HG03280 (cell line): ENCODE measurements around the gene BCAS3.
"Not testable (repeated sequence)": the region's sequence is repeated elsewhere in the genome, so short reads cannot be mapped to it uniquely, and the experiment has no call there.

ENCODE experiments used
- ATAC-seq: cut with Tn5 transposase; IDR thresholded peaks from one replicate; pipeline ENCODE4 v1.9.1; 2021; ENCODE audit warnings: mild to moderate bottlenecking, moderate library complexity; ENCODE audit not compliant: unreplicated experiment

The BCAS3 gene

GRCh38 chr17:61422869-61423268 lies 745.2 kb downstream of the BCAS3 start:
- no peak for ATAC-seq

DNA sequence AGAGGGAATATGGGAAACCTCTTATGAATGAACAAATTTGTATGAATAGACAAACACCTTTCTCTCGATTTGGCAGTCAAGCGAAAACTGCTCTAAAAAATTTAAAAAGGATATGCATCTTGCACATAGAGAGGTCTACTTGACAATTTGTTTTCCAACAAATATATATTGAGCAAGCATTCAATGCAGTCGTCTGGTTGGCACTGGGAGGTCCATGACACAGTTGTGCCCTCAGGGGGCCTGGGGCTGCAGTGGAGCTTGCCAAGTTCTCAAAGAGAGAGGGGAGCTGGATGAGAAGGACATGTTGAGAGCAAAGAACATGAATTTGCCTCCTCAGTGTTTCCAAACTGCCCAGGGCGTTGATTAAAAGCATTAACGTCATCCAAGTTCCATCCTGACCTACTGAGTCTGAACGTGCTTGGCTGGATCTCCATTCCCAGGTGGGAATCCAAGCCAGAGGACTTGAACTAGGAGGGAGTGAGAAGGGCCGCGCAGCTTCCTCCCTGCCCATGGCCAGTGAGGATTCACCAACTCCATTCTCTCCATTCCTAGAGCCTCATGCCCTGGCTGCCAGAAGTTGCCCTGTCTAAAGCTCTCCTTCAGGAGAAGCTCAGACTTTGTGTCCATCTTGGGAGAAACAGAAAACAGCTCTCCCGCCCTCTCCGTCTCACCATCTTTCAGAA lies 746.5 kb downstream of the BCAS3 start:
- ATAC-seq, result no peak

- ATAC-seq, result no peak
These were observed 748.2 kb downstream of the BCAS3 start for GRCh38 chr17:61425682-61426481.

GRCh38 chr17:61426482-61427304 lies 749.0 kb downstream of the BCAS3 start:
- no peak for ATAC-seq

GRCh38 chr17:61427567-61427966 lies 749.9 kb downstream of the BCAS3 start:
- no peak for ATAC-seq

GRCh38 chr17:61429274-61429673 lies 751.6 kb downstream of the BCAS3 start:
- no peak for ATAC-seq

GRCh38 chr17:61429831-61430230 lies 752.2 kb downstream of the BCAS3 start:
- not testable (repeated sequence) for ATAC-seq

DNA sequence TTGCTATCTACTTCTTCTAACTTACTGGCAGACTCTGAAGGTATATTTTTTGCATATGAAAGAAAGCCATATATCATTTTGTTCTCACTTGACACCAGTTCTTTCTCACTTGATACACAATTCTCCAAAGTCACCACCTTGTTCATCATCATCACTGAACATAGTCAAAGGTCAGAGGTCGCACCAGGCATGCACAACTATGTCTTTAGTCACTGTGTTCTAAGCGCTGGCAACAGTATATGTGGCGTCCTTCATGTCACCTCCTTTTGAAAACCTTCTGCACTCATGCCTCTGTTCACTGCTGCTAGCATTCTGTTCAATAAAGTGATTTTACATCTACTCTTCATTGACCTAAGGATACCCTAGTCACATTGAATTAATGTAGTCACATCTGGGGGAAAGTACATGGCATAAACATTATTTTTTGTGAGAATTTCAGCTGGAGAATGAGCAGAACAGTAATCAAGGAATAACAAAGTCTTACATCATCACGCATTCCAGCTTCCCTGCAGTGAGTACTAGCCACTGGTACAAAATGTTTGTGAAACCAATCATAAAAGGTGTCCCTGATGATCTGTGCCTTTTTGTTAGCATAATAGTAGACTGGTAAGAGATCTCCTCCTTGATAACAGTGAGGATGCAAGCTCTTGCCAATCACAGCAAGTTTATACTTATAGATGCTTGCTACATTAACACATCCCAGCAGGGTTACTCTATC lies 754.1 kb downstream of the BCAS3 start:
- ATAC-seq, result no peak

DNA sequence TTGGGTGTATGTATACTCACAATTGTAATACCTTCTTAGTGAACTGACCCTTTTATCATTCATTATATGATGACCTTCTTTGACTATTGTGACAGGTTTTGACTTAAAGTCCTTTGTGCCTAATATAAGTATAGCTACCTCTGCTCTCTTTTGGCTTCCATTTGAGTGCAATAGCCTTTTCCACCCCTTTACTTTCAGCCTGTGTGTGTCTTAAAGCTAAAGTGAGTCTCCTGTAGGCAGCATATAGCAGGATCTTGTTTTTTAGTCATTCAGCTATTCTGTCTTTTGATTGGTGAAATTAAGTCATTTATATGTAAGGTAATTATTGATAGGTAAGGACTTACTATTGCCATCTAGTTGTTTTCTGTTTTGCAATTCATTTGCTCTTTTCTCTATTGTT lies 758.6 kb downstream of the BCAS3 start:
- ATAC-seq, result no peak

DNA sequence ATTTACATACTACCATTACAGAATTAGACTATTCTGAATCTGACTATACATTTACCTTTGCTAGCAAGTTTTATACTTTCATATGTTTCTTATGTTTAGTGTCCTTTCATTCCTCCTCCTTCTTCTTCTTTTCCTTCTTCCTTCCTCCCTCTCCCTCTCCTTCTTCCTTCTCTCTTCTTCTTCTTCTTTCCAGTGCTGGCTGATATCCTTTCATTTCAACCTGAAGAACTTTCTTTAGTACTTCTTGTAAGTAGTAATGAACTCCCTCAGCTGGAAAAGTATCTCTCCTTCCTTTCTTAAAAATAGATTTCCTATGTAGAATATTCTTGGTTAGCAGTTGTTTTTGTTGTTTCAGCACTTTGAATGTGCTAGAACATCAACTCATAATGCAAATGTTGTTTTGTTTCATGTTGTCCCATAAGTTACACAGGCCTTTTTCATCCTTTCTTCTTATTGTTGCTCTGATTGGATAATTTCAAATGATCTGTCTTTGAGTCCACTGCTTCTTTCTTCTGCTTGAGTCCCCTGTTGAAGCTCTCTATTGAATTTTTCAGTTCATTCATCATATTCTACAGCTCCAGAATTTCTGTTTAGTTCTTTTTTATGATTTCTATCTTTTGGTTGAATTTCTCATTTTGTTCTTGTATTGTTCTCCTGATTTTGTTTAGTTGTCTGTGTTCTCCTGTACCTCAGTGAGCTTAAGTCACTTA lies 759.5 kb downstream of the BCAS3 start:
- ATAC-seq, result no peak

GRCh38 chr17:61440697-61441096 lies 763.0 kb downstream of the BCAS3 start:
- ATAC-seq, result no peak

DNA sequence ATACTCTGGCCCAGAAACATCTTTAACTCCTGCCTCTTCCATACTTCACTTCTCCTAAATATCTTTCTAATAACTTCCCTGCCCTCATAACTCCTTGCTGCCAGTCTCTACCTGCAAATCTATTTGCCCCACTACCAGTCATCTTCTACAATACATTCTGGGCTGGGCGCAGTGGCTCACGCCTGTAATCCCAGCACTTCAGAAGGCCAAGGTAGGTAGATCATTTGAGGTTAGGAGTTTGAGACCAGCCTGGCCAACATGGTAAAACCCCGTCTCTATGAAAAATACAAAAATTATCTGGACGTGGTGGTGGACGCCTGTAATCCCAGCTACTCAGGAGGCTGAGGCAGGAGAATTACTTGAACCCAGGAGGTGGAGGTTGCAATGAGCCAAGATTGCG lies 763.9 kb downstream of the BCAS3 start:
- not testable (repeated sequence) for ATAC-seq

DNA sequence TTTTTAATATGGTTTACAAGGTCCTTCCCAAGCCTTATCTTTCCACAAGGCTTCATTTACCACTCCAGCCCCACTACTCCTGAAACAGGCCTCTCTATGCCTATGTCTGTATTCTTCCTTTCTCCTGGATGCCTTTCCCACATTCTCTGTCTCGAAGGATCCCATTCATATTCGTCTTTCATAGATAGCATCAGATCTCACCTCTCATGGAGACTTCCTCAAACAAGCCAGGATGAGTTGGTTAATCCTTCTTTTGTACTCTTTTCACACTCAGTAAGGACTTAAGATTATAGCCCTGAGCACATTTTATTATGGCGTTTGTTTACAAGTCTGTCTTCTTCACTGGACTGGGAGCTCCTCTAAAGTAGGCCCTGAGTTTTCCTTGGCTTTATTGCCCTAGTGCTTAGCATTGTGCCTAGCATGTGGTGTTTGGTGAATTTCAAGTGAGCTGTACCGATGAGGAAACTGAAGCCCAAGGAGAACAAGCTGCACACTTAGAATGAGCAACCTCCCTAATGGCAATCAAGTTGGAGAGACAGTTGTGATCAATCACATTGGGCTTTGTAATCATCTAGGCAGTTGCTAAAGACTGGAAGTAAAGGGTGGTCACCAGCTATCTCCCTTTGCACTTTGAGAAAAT lies 764.6 kb downstream of the BCAS3 start:
- no peak for ATAC-seq
